HCT116 (cell line): ENCODE results near the gene PANX2. TPM values are rescaled to one million over a fixed set of nuclear protein-coding genes. Genes with fewer than 3 reads are reported as not detected.

Experiments used
- ATAC-seq: fragments of 200-7000 bp; cut with Tn5 transposase; 2 replicates; pipeline ENCODE4 v1.9.1; 2020; ENCODE audit warnings: mild to moderate bottlenecking, moderate library complexity
- BruUV-seq: library from RNA; stranded (reverse); fragments of 400-500 nt; replicated peaks from 2 replicates; lab custom pipeline; 2021; lab: Mats Ljungman, UMichigan
- CTCF ChIA-PET: fragments of 300-600 bp; sonication (Branson Sonifier 250); formaldehyde crosslinking; loops from one replicate; lab custom pipeline; 2021; ENCODE audit warnings: antibody characterized with exemption; lab: Charles Lee
- POLR2A ChIA-PET: fragments of 300-600, 350-600 bp; sonication (Branson Sonifier 250); formaldehyde crosslinking; loops from one replicate; lab custom pipeline; 2021; ENCODE audit warnings: antibody characterized with exemption; lab: Charles Lee
- RAD21 ChIA-PET, 2 experiments: fragments of 300-600 bp; sonication (Branson Sonifier 250); formaldehyde crosslinking; loops; one replicate each; lab custom pipeline; 2023; ENCODE audit warnings: low total read pairs in 2 of 2; ENCODE audit not compliant: uncharacterized antibody in 2 of 2, unreplicated experiment in 2 of 2, low non-redundant PET in 1 of 2; lab: Charles Lee
- DNase-seq: peaks from one replicate; pipeline ENCODE4 v3.0.0-alpha.2; 2010; ENCODE audit warnings: low read depth, low spot score
- H2AFZ ChIP-seq: fragments of 200-600 bp; shearing (Covaris generic), sonication (generic); 2 replicates; pipeline ENCODE4 v1.6.1; 2017; ENCODE audit warnings: low read depth, mixed run types, mixed read lengths, antibody characterized with exemption, low read length; ENCODE audit not compliant: poor library complexity, severe bottlenecking
- H3K27ac ChIP-seq: 2 replicates; pipeline ENCODE4 v1.5.1; 2012; ENCODE audit warnings: low read depth, low read length
- H3K27me3 ChIP-seq: fragments of 200-600 bp; sonication (generic); 2 replicates; pipeline ENCODE4 v1.6.1; 2016; ENCODE audit warnings: mixed run types, low read length, mixed read lengths; ENCODE audit not compliant: insufficient read depth
- H3K36me3 ChIP-seq, 2 experiments: fragments of 200-500 bp in 1 of 2; fragments of 200-600 bp in 1 of 2; sonication (Bioruptor generic) in 1 of 2; sonication (generic) in 1 of 2; 2 replicates each; pipeline versions ENCODE4 v1.5.1 to v1.6.1; 2014 to 2016; ENCODE audit warnings: low read length in 2 of 2, inconsistent platforms in 1 of 2, mixed read lengths in 1 of 2, mixed run types in 1 of 2; ENCODE audit not compliant: insufficient read depth in 2 of 2, control insufficient read depth in 1 of 2
- H3K4me1 ChIP-seq, 2 experiments: fragments of 200-600 bp in 1 of 2; sonication (generic) in 1 of 2; 2 replicates each; pipeline versions ENCODE4 v1.5.1 to v1.6.1; 2012 to 2017; ENCODE audit warnings: low read length in 2 of 2, inconsistent platforms in 1 of 2, mild to moderate bottlenecking in 1 of 2, mixed read lengths in 1 of 2, mixed run types in 1 of 2, moderate library complexity in 1 of 2; ENCODE audit not compliant: insufficient read depth in 2 of 2, control insufficient read depth in 1 of 2
- H3K4me2 ChIP-seq: fragments of 200-600 bp; sonication (generic); 2 replicates; pipeline ENCODE4 v1.6.1; 2017; ENCODE audit warnings: mixed run types, low read length, mixed read lengths
- H3K4me3 ChIP-seq, 2 experiments: fragments of 200-600 bp in 1 of 2; sonication (generic) in 1 of 2; replicated peaks in 1 of 2; 2 replicates each; pipeline ENCODE4 v1.5.1; 2011 to 2016; ENCODE audit warnings: low read length in 2 of 2, control low read depth in 1 of 2, low read depth in 1 of 2, mild to moderate bottlenecking in 1 of 2, mixed read lengths in 1 of 2, mixed run types in 1 of 2
- H3K79me2 ChIP-seq: fragments of 200-600 bp; sonication (generic); 2 replicates; pipeline ENCODE4 v1.6.1; 2017; ENCODE audit warnings: mild to moderate bottlenecking, mixed run types, low read length, moderate library complexity, mixed read lengths; ENCODE audit not compliant: insufficient read depth
- H3K9ac ChIP-seq: fragments of 200-600 bp; sonication (generic); 2 replicates; pipeline ENCODE4 v1.6.1; 2016; ENCODE audit warnings: low read length, mixed read lengths
- H3K9me2 ChIP-seq: fragments of 200-600 bp; sonication (generic), shearing (Covaris generic); 2 replicates; pipeline ENCODE4 v1.6.1; 2017; ENCODE audit warnings: mixed run types, mild to moderate bottlenecking, moderate library complexity; ENCODE audit not compliant: insufficient read depth
- H3K9me3 ChIP-seq, 2 experiments: fragments of 200-500 bp in 1 of 2; fragments of 200-600 bp in 1 of 2; sonication (Bioruptor generic) in 1 of 2; sonication (generic) in 1 of 2; 2 replicates each; pipeline ENCODE4 v1.6.1; 2014 to 2017; ENCODE audit warnings: low read length in 2 of 2, mixed read lengths in 2 of 2, inconsistent platforms in 1 of 2, low read depth in 1 of 2, mild to moderate bottlenecking in 1 of 2, mixed run types in 1 of 2, moderate library complexity in 1 of 2; ENCODE audit not compliant: control insufficient read depth in 1 of 2, insufficient read depth in 1 of 2
- H4K20me1 ChIP-seq: fragments of 200-600 bp; sonication (generic), shearing (Covaris generic); 2 replicates; pipeline ENCODE4 v1.6.1; 2017; ENCODE audit warnings: mixed run types, mild to moderate bottlenecking, moderate library complexity; ENCODE audit not compliant: insufficient read depth
- ATF3 ChIP-seq: IDR thresholded peaks from 2 replicates; pipeline ENCODE4 v1.6.1; 2012
- CBX3 ChIP-seq: IDR thresholded peaks from 2 replicates; pipeline ENCODE4 v1.6.1; 2012; ENCODE audit warnings: low read depth
- CEBPB ChIP-seq: IDR thresholded peaks from 2 replicates; pipeline ENCODE4 v1.6.1; 2012; ENCODE audit warnings: low read depth
- EGR1 ChIP-seq: IDR thresholded peaks from 2 replicates; pipeline ENCODE4 v1.6.1; 2012; ENCODE audit warnings: low read depth
- ELF1 ChIP-seq: IDR thresholded peaks from 2 replicates; pipeline ENCODE4 v1.6.1; 2012; ENCODE audit warnings: low read depth, borderline replicate concordance
- EZH2 ChIP-seq: fragments of 200-600 bp; sonication (generic); IDR thresholded peaks from 2 replicates; pipeline ENCODE4 v1.6.1; 2017; ENCODE audit warnings: antibody characterized with exemption, mixed run types
- FOSL1 ChIP-seq: IDR thresholded peaks from 2 replicates; pipeline ENCODE4 v1.6.1; 2012; ENCODE audit warnings: low read depth
- JUND ChIP-seq: IDR thresholded peaks from 2 replicates; pipeline ENCODE4 v1.6.1; 2012
- POLR2A ChIP-seq: IDR thresholded peaks from 2 replicates; pipeline ENCODE4 v1.7.0; 2011; ENCODE audit warnings: borderline replicate concordance; ENCODE audit not compliant: insufficient read depth, insufficient read length; ENCODE audit errors: extremely low read depth
- POLR2AphosphoS5 ChIP-seq: IDR thresholded peaks from 2 replicates; pipeline ENCODE4 v1.6.1; 2011; ENCODE audit warnings: mild to moderate bottlenecking, low read depth, low read length, moderate library complexity
- REST ChIP-seq: IDR thresholded peaks from 2 replicates; pipeline ENCODE4 v1.6.1; 2012; ENCODE audit warnings: low read depth
- SIN3A ChIP-seq: IDR thresholded peaks from 2 replicates; pipeline ENCODE4 v1.6.1; 2012; ENCODE audit warnings: low read depth
- SP1 ChIP-seq: IDR thresholded peaks from 2 replicates; pipeline ENCODE4 v1.6.1; 2012; ENCODE audit warnings: low read depth
- TCF7L2 ChIP-seq: IDR thresholded peaks from 2 replicates; pipeline ENCODE4 v1.7.0; 2011; ENCODE audit warnings: borderline replicate concordance, inconsistent platforms; ENCODE audit not compliant: insufficient read depth, insufficient read length; ENCODE audit errors: extremely low read depth
- YY1 ChIP-seq: IDR thresholded peaks from 2 replicates; pipeline ENCODE4 v1.6.1; 2011; ENCODE audit warnings: low read length, low read depth, moderate library complexity, mild to moderate bottlenecking; ENCODE audit not compliant: insufficient replicate concordance; ENCODE audit errors: extremely low read depth
- ZBTB33 ChIP-seq: IDR thresholded peaks from 2 replicates; pipeline ENCODE4 v1.6.1; 2011; ENCODE audit warnings: mild to moderate bottlenecking, low read length, moderate library complexity; ENCODE audit not compliant: insufficient replicate concordance; ENCODE audit errors: extremely low read depth
- ZFX ChIP-seq: fragments of 450-650 bp; IDR thresholded peaks from 2 replicates; pipeline ENCODE4 v1.6.1; 2017
- intact Hi-C: fragments of 100-400 bp; cut with micrococcal nuclease; formaldehyde crosslinking; loops from 2 replicates; pipeline ENCODE4 v1.10.0; 2022
- total RNA-seq: library from RNA; stranded (reverse); gene quantifications from one replicate; pipeline ENCODE4 v1.2.1, GENCODE V29; 2021; ENCODE audit not compliant: unreplicated experiment

Gene PANX2
- total RNA-seq, 1 experiment from 2014 or later, result 8.0 TPM

- no peaks in the 10 kb centered on the region for H3K9me2 ChIP-seq
- DNase-seq, result no peak
- H3K4me1 ChIP-seq, result no peaks in the 10 kb centered on the region
- no peaks in the 10 kb centered on the region; a peak in 1 of 4 replicates for H3K9me3 ChIP-seq
- no peak overlapping the region for H3K4me2 ChIP-seq
- H3K79me2 ChIP-seq, result no peaks in the 10 kb centered on the region
- intact Hi-C loops, result no loop called here
- no peak overlapping the region for H2AFZ ChIP-seq
- no peaks in the 10 kb centered on the region for H3K27me3 ChIP-seq
- RAD21 ChIA-PET, result no interaction called here
- no peak overlapping the region for H3K9ac ChIP-seq
- no peaks in the 10 kb centered on the region for H3K36me3 ChIP-seq
- no peak overlapping the region for H3K4me3 ChIP-seq
- no peak overlapping the region for H3K27ac ChIP-seq
- no peak for ATAC-seq
- POLR2A ChIA-PET, result no interaction called here
- BruUV-seq, result no TSS peak
- CTCF ChIA-PET, result no interaction called here
- no peak for TF ChIP-seq TCF7L2
- no peak for TF ChIP-seq CEBPB
- TF ChIP-seq POLR2A, result no peak
- no peak for TF ChIP-seq CBX3
- no peak for TF ChIP-seq YY1
- no peaks in the 10 kb centered on the region for H4K20me1 ChIP-seq
Measured at GRCh38 chr22:50134481-50134880, 36.0 kb upstream of the PANX2 start.

GRCh38 chr22:50136581-50137015 is 33.9 kb upstream of the PANX2 start:
- intact Hi-C loops, result no loop called here
- no peaks in the 10 kb centered on the region; a peak in 1 of 4 replicates for H3K9me3 ChIP-seq
- BruUV-seq, result no TSS peak
- TF ChIP-seq REST, result no peak
- TF ChIP-seq ATF3, result no peak
- no peak for TF ChIP-seq SIN3A
- no peak for TF ChIP-seq FOSL1
- no peak for TF ChIP-seq ZFX
- TF ChIP-seq EZH2, result no peak
- TF ChIP-seq JUND, result no peak
- TF ChIP-seq POLR2AphosphoS5, result no peak
- TF ChIP-seq EGR1, result no peak
- no peak for TF ChIP-seq POLR2A
- TF ChIP-seq ZBTB33, result no peak
- no peak for TF ChIP-seq SP1
- TF ChIP-seq CEBPB, result no peak
- TF ChIP-seq ELF1, result no peak

More at GRCh38 chr22:50136581-50137015, 33.9 kb upstream of the PANX2 start:
- RAD21 ChIA-PET, result no interaction called here
- H3K27ac ChIP-seq, result no peak overlapping the region
- no peaks in the 10 kb centered on the region for H3K9me2 ChIP-seq
- H3K9ac ChIP-seq, result no peak overlapping the region
- ATAC-seq (no peak), DNase-seq (no peak)
- H3K4me1 ChIP-seq, result no peaks in the 10 kb centered on the region
- no peaks in the 10 kb centered on the region for H3K79me2 ChIP-seq
- no peaks in the 10 kb centered on the region for H3K27me3 ChIP-seq
- CTCF ChIA-PET, result interaction anchor here (1.5 kb wide), 1 partner anchor 12 kb away, joined by 6 read pairs; no protein-coding TSS in a partner anchor
- no peak overlapping the region for H3K4me3 ChIP-seq
- no peaks in the 10 kb centered on the region for H4K20me1 ChIP-seq
- H2AFZ ChIP-seq, result no peak overlapping the region
- H3K36me3 ChIP-seq, result no peaks in the 10 kb centered on the region
- no peak overlapping the region for H3K4me2 ChIP-seq
- POLR2A ChIA-PET, result no interaction called here
